Uterus (tissue), 2 donors: ENCODE measurements around the gene RCN1.

Source experiments
- CTCF ChIP-seq, 4 experiments: fragments of 200-600 bp in 2 of 4; fragments of 450-650 bp in 2 of 4; sonication (generic) in 2 of 4; IDR thresholded peaks; one replicate each; pipeline ENCODE4 v1.5.1; 2016 to 2019; ENCODE audit warnings: antibody characterized with exemption in 4 of 4, mild to moderate bottlenecking in 2 of 4, moderate library complexity in 1 of 4
- POLR2A ChIP-seq, 2 donors: fragments of 450-650 bp; IDR thresholded peaks; one replicate each; pipeline ENCODE4 v1.6.1; 2016; ENCODE audit warnings: antibody characterized with exemption in 2 of 2, mild to moderate bottlenecking in 1 of 2, moderate library complexity in 1 of 2

GRCh38 chr11:32143378-32143777 is 52.5 kb downstream of the RCN1 start:
- TF ChIP-seq CTCF (IDR thresholded peaks at IDR 0.05): no peak
- no peak for TF ChIP-seq POLR2A (IDR thresholded peaks at IDR 0.05)
